HepG2 (cell line): ENCODE data around the gene MKRN1. TPM values are rescaled to one million over a fixed set of nuclear protein-coding genes. Genes with fewer than 3 reads are reported as not detected.

ENCODE experiments used
- ATAC-seq: fragments of 200-7000 bp; cut with Tn5 transposase; 3 replicates; pipeline ENCODE4 v1.9.1; 2020; ENCODE audit warnings: mild to moderate bottlenecking, moderate library complexity
- BruUV-seq: library from RNA; stranded (reverse); fragments of 400-500 nt; replicated peaks from 2 replicates; lab custom pipeline; 2021; lab: Mats Ljungman, UMichigan
- CTCF ChIA-PET: fragments of 300-600 bp; formaldehyde crosslinking; extraction: SDS; loops from one replicate; lab custom pipeline; 2021; ENCODE audit warnings: low total read pairs, inconsistent platforms, low intra/inter-chr PET ratio; lab: Yijun Ruan, JAX
- POLR2A ChIA-PET: fragments of 350-600 bp; sonication (Branson Sonifier 250); formaldehyde crosslinking; loops from one replicate; lab custom pipeline; 2020; ENCODE audit warnings: antibody characterized with exemption, inconsistent platforms; lab: Yijun Ruan, JAX
- DNase-seq: peaks from one replicate; pipeline ENCODE4 v3.0.0-alpha.2; 2015; ENCODE audit warnings: low spot score
- FAIRE-seq: peaks from 3 replicates; lab custom pipeline; 2011; peaks lifted over from hg19 to GRCh38; lab: Jason Lieb, UNC
- H2AFZ ChIP-seq: one replicate; pipeline ENCODE4 v1.6.1; 2011; ENCODE audit warnings: low read length, inconsistent platforms
- H3K27ac ChIP-seq: fragments of 300-600 bp; 3 replicates; pipeline ENCODE4 v1.8.0; 2011; ENCODE audit warnings: mixed run types, mild to moderate bottlenecking, mixed read lengths, low read length, inconsistent platforms; ENCODE audit not compliant: insufficient read depth; ENCODE audit errors: extremely low read length
- H3K27me3 ChIP-seq, 2 experiments: fragments of 200-600 bp in 1 of 2; 2 replicates in 1 of 2; 3 replicates in 1 of 2; pipeline versions ENCODE4 v1.6.0 to v1.8.0; 2011; ENCODE audit warnings: low read length in 2 of 2, mild to moderate bottlenecking in 2 of 2, moderate library complexity in 2 of 2, inconsistent platforms in 1 of 2; ENCODE audit not compliant: insufficient read depth in 2 of 2, control insufficient read depth in 1 of 2
- H3K36me3 ChIP-seq, 2 experiments: fragments of 200-600 bp in 1 of 2; replicated peaks in 1 of 2; 2 replicates in 1 of 2; 3 replicates in 1 of 2; pipeline versions ENCODE4 v1.5.1 to v1.8.0; 2011; ENCODE audit warnings: low read length in 2 of 2, inconsistent platforms in 1 of 2; ENCODE audit not compliant: insufficient read depth in 2 of 2, control insufficient read depth in 1 of 2
- H3K4me1 ChIP-seq: 2 replicates; pipeline ENCODE4 v1.5.1; 2012; ENCODE audit warnings: low read length, inconsistent platforms; ENCODE audit not compliant: insufficient read depth
- H3K4me2 ChIP-seq: 2 replicates; pipeline ENCODE4 v1.6.0; 2011; ENCODE audit warnings: low read depth, low read length, inconsistent platforms
- H3K4me3 ChIP-seq, 3 experiments: fragments of 200-600 bp in 1 of 3; sonication (generic), shearing (Covaris generic) in 1 of 3; replicated peaks in 1 of 3; 2 replicates each; pipeline ENCODE4 v1.5.1; 2011 to 2016; ENCODE audit warnings: low read length in 3 of 3, inconsistent platforms in 2 of 3, low read depth in 2 of 3, mild to moderate bottlenecking in 2 of 3, control low read depth in 1 of 3, mixed read lengths in 1 of 3; ENCODE audit not compliant: insufficient read depth in 1 of 3
- H3K79me2 ChIP-seq: one replicate; pipeline ENCODE4 v1.6.1; 2011; ENCODE audit warnings: low read length, inconsistent platforms; ENCODE audit not compliant: insufficient read depth
- H3K9ac ChIP-seq: 2 replicates; pipeline ENCODE4 v1.6.0; 2011; ENCODE audit warnings: mild to moderate bottlenecking, low read depth, low read length, inconsistent platforms; ENCODE audit not compliant: insufficient read depth
- H3K9me3 ChIP-seq: 2 replicates; pipeline ENCODE4 v1.5.1; 2012; ENCODE audit warnings: mild to moderate bottlenecking, low read length
- H4K20me1 ChIP-seq: 2 replicates; pipeline ENCODE4 v1.6.0; 2011; ENCODE audit warnings: inconsistent platforms, mild to moderate bottlenecking, low read length, moderate library complexity; ENCODE audit not compliant: insufficient read depth
- CEBPG ChIP-seq: IDR thresholded peaks from 2 replicates; pipeline ENCODE4 v1.6.1; 2016
- CENPT ChIP-seq: sonication (generic); formaldehyde crosslinking; IDR thresholded peaks from 2 replicates; pipeline ENCODE4 v1.8.0; 2022; ENCODE audit warnings: low read depth, mild to moderate bottlenecking, moderate library complexity, missing genetic modification reagents
- HES4 ChIP-seq: sonication (generic); formaldehyde crosslinking; IDR thresholded peaks from 2 replicates; pipeline ENCODE4 v1.9.0; 2021; ENCODE audit warnings: mild to moderate bottlenecking, missing genetic modification reagents, borderline replicate concordance
- PAF1 ChIP-seq: IDR thresholded peaks from 2 replicates; pipeline ENCODE4 v1.6.1; 2016; ENCODE audit warnings: missing genetic modification reagents, missing compliant biosample characterization
- REPIN1 ChIP-seq: sonication (generic); formaldehyde crosslinking; IDR thresholded peaks from 2 replicates; pipeline ENCODE4 v1.8.0; 2022; ENCODE audit warnings: missing genetic modification reagents, low read depth, mild to moderate bottlenecking, borderline replicate concordance
- SOX13 ChIP-seq, 3 experiments: fragments of 450-650 bp in 1 of 3; sonication (generic) in 1 of 3; formaldehyde crosslinking in 1 of 3; IDR thresholded peaks in 2 of 3; conservative IDR thresholded peaks in 1 of 3; 2 replicates each; pipeline versions ENCODE4 v1.5.0 to v1.6.1; 2016 to 2020; ENCODE audit warnings: antibody characterized with exemption in 1 of 3, mild to moderate bottlenecking in 1 of 3, missing compliant biosample characterization in 1 of 3, missing genetic modification reagents in 1 of 3, moderate library complexity in 1 of 3
- TEF ChIP-seq: sonication (generic); formaldehyde crosslinking; IDR thresholded peaks from 2 replicates; pipeline ENCODE4 v1.5.0; 2020; ENCODE audit warnings: missing genetic modification reagents
- ZNF274 ChIP-seq: sonication (generic); formaldehyde crosslinking; IDR thresholded peaks from 2 replicates; pipeline ENCODE4 v1.5.1; 2020; ENCODE audit warnings: mild to moderate bottlenecking, missing genetic modification reagents
- ZNF446 ChIP-seq: sonication (generic); formaldehyde crosslinking; IDR thresholded peaks from 2 replicates; pipeline ENCODE4 v1.5.0; 2020; ENCODE audit warnings: mild to moderate bottlenecking, missing genetic modification reagents
- ZNF883 ChIP-seq: sonication (generic); formaldehyde crosslinking; IDR thresholded peaks from 2 replicates; pipeline ENCODE4 v1.5.1; 2020; ENCODE audit warnings: mild to moderate bottlenecking, missing genetic modification reagents; ENCODE audit errors: not compliant biosample characterization
- ZSCAN31 ChIP-seq: sonication (generic); formaldehyde crosslinking; IDR thresholded peaks from 2 replicates; pipeline ENCODE4 v1.5.0; 2020; ENCODE audit warnings: low read depth, mild to moderate bottlenecking, missing genetic modification reagents
- WGBS: methylation state at CpG from one replicate; pipeline ENCODE4 v1.1.6; 2017; ENCODE audit warnings: low lambda C conversion rate; 5-methylcytosine and 5-hydroxymethylcytosine counted together
- in situ Hi-C: cut with HindIII; loops from 2 replicates; pipeline ENCODE4 v1.10.0; 2017; ENCODE audit warnings: low pct_unique_long_range_greater_than_20kb; ENCODE audit not compliant: extremely low pct_ligation_motif_present
- intact Hi-C: fragments of 100-400 bp; cut with micrococcal nuclease; formaldehyde crosslinking; loops from one replicate; pipeline ENCODE4 v1.10.0; 2022; ENCODE audit not compliant: unreplicated experiment
- polyA plus RNA-seq, 8 experiments: library from polyadenylated mRNA; depleted of rRNA in 3 of 8; stranded (reverse) in 7 of 8; unstranded in 1 of 8; fragments of >200 nt; fragmentation: Illumina TruSeq in 4 of 8; extraction: Trizol in 4 of 8; gene quantifications; 2 replicates each; pipeline versions ENCODE4 v1.2.1 to v1.2.3, GENCODE V29; 2011 to 2016; ENCODE audit warnings: low read depth in 4 of 8, missing spikeins in 1 of 8, mixed read lengths in 1 of 8; ENCODE audit not compliant: insufficient read depth in 1 of 8
- total RNA-seq, 5 experiments: library from RNA; depleted of rRNA; stranded (reverse); fragments of >200 nt; fragmentation: Illumina TruSeq; extraction: Trizol; gene quantifications; 2 replicates each; pipeline ENCODE4 v1.2.3, GENCODE V29; 2016; ENCODE audit warnings: low read depth in 1 of 5

MKRN1 gene
- total and polyA plus RNA-seq, 2 of the 13 experiments (the other 11 are each of a cell fraction or from before 2014, with no cell fraction given), result 28.5 to 32.8 TPM

- TF ChIP-seq ZNF446 (CRISPR knock-in tag), result no peak
- TF ChIP-seq ZNF274 (CRISPR knock-in tag), result no peak
- TF ChIP-seq CENPT (CRISPR knock-in tag), result no peak
- no peak for TF ChIP-seq PAF1 (CRISPR knock-in tag)
- no peak for TF ChIP-seq HES4
- no peak for TF ChIP-seq SOX13 (IDR thresholded peaks at IDR 0.05)
- TF ChIP-seq SOX13 (CRISPR knock-in tag; conservative IDR thresholded peaks at IDR 0.05 in 1 of 2, IDR thresholded peaks at IDR 0.05 in 1 of 2), result peak in 1 of 2 experiments; percentile 26; a peak in 1 of 4 replicates
- TF ChIP-seq TEF (CRISPR knock-in tag), result no peak
- 0 out of 2 replicates have a peak, but pooled peaks have one; percentile 36 for TF ChIP-seq CEBPG (CRISPR knock-in tag)
These were observed 22.7 kb downstream of the MKRN1 start (continued) for GRCh38 chr7:140456551-140457051.

- CTCF ChIA-PET, result no interaction called here
- peaks cover 12 to 66% of the 10 kb centered on the region in 2 experiments for H3K36me3 ChIP-seq
- FAIRE-seq, result no peak
- no peak for DNase-seq
- intact Hi-C loops (no loop called here), in situ Hi-C loops (no loop called here)
- no TSS peak for BruUV-seq
- H3K4me2 ChIP-seq, result no peak overlapping the region
- no peaks in the 10 kb centered on the region for H3K27me3 ChIP-seq
- no peaks in the 10 kb centered on the region for H3K9me3 ChIP-seq
- peaks cover 13% of the 10 kb centered on the region for H3K4me1 ChIP-seq
- 99% methylated on average over 4 of the region's 4 CpGs for WGBS
- H3K79me2 ChIP-seq, result no peaks in the 10 kb centered on the region
- TF ChIP-seq ZSCAN31 (CRISPR knock-in tag), result no peak
- TF ChIP-seq REPIN1 (CRISPR knock-in tag), result no peak
- no peak for TF ChIP-seq ZNF883 (CRISPR knock-in tag)
- TF ChIP-seq, all 625 proteins: peak for 0
- H3K9ac ChIP-seq, result no peak overlapping the region
- no peaks in the 10 kb centered on the region; the same call in none of the 2 replicates for H4K20me1 ChIP-seq
- H3K27ac ChIP-seq, result no peak overlapping the region
- no peak overlapping the region for H2AFZ ChIP-seq
- POLR2A ChIA-PET, result no interaction called here
- ATAC-seq, result no peak
- no peak overlapping the region for H3K4me3 ChIP-seq
These were observed 23.6 kb downstream of the MKRN1 start for GRCh38 chr7:140455743-140456142.
